HUES64 (cell line): Measurements from ENCODE around the gene SEPTIN12.

Source experiments
- H3K27ac ChIP-seq: 2 replicates; pipeline ENCODE4 v1.7.0; 2013; ENCODE audit warnings: low read depth, low read length, inconsistent platforms
- H3K27me3 ChIP-seq: 2 replicates; pipeline ENCODE4 v1.6.1; 2013; ENCODE audit warnings: mild to moderate bottlenecking, low read length; ENCODE audit not compliant: insufficient read depth
- H3K36me3 ChIP-seq: 2 replicates; pipeline ENCODE4 v1.6.1; 2013; ENCODE audit warnings: mild to moderate bottlenecking, low read length; ENCODE audit not compliant: insufficient read depth
- H3K4me1 ChIP-seq: 2 replicates; pipeline ENCODE4 v1.6.1; 2013; ENCODE audit warnings: mild to moderate bottlenecking, low read length, moderate library complexity; ENCODE audit not compliant: insufficient read depth
- H3K4me3 ChIP-seq: 2 replicates; pipeline ENCODE4 v1.5.1; 2013; ENCODE audit warnings: mild to moderate bottlenecking, low read length, moderate library complexity
- H3K9ac ChIP-seq: 2 replicates; pipeline ENCODE4 v1.6.1; 2013; ENCODE audit warnings: mild to moderate bottlenecking, low read depth, low read length
- H3K9me3 ChIP-seq: 2 replicates; pipeline ENCODE4 v1.6.1; 2013; ENCODE audit warnings: low read depth, low read length; ENCODE audit not compliant: insufficient read depth
- WGBS: fragments of 150-250, 120-280 bp; methylation state at CpG from one replicate; pipeline ENCODE4 v1.1.7; 2013; ENCODE audit warnings: missing lambda C conversion rate; 5-methylcytosine and 5-hydroxymethylcytosine counted together

SEPTIN12 gene

GRCh38 chr16:4766875-4767628 is 21.1 kb downstream of the SEPTIN12 start, which contains the start of gene ZNF500:
TSS of gene ZNF500 (minus strand) at chr16:4767162. CDS start at chr16:4765978, 1,184 bp downstream.
- 9% methylated on average over 72 of the region's 72 CpGs for WGBS
- Histone ChIP-seq H3K36me3 (peaks cover 31% of the 10 kb centered on the region), H3K9me3 (no peaks in the 10 kb centered on the region), H3K27me3 (no peaks in the 10 kb centered on the region), H3K27ac (peak within 1 kb of the TSS; percentile 77; the same call in 1 of the 2 replicates), H3K4me1 (no peaks in the 10 kb centered on the region), H3K4me3 (peak within 1 kb of the TSS; percentile 74), H3K9ac (peak within 1 kb of the TSS; percentile 86)

DNA sequence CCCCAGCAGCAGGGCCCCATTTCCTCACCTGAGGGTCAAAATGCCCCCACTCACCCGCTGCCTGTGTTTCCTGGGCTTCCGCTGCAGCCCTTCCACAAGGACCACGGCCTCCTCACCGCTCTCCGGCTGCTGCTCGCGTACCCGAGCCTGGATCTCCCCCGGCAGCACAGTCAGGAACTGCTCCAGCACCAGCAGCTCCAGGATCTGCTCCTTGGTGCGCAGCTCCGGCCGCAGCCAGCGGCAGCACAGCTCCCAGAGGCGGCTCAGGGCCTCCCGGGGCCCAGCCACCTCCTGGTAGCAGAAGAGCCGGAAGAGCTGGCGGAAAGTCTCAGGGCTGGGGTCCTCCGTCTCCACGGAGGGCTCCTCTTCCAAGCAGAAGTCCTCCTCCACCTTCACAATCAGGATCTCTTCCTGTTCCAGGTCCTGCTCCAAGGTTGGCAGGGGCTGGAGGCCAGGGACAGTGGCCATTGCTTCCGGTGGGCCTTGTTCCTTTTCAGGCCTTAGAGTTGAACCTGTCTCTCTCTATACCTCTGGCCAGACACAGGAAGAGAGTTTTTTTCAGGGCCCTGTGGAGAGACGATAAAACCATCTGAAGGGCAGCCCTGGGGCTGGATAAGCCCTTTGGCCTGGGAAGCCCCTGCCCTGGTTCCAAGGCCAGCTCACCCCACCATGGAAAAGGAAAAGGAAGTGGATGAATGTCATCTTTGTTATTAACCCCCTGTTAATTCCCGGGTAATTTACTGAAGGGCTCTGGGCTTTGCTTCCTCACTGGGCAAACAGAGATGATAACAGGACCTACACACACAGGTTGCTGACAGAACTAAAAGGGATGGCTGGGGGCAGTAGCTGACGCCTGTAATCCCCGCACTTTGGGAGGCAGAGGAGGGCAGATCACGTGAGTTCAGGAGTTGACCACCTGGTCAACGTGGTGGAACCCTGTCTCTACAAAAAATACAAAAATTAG is 22.4 kb downstream of the SEPTIN12 start:
- Histone ChIP-seq H3K9me3 (no peaks in the 10 kb centered on the region), H3K4me1 (no peaks in the 10 kb centered on the region), H3K27me3 (no peaks in the 10 kb centered on the region), H3K4me3 (peak overlapping the region; percentile 74), H3K27ac (no peak overlapping the region), H3K9ac (peak overlapping the region; percentile 86; the same call in 1 of the 2 replicates), H3K36me3 (peaks cover 40% of the 10 kb centered on the region)
- 85% methylated on average over 26 of the region's 26 CpGs for WGBS

DNA sequence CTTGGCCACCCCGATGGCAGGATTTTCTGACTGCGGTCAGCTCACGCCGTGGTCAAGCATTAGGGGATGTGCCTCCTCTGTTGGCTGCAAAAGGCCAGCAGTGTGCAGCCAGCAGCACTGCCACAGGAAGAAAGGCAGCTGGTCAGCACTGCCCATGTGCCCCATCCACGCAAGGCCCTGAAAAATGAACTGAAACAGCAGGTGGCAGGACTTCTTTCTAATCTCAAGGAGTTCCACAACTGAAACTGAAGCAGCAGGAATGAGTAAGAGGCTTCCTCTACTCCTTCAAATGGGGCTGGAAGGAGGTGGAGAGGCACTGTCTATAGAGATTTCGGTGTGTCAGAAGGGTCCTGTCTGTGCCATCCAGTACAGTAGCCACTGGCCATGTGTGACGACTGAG is 24.4 kb downstream of the SEPTIN12 start:
- WGBS: 98% methylated on average over 7 of the region's 7 CpGs
- H3K27me3 ChIP-seq: no peaks in the 10 kb centered on the region
- peaks cover 59% of the 10 kb centered on the region for H3K36me3 ChIP-seq

GRCh38 chr16:4762205-4762604 is 25.9 kb downstream of the SEPTIN12 start:
- Histone ChIP-seq H3K4me3 (no peak overlapping the region), H3K9me3 (no peaks in the 10 kb centered on the region), H3K27me3 (no peaks in the 10 kb centered on the region), H3K9ac (no peak overlapping the region), H3K27ac (no peak overlapping the region), H3K36me3 (peaks cover 70% of the 10 kb centered on the region), H3K4me1 (no peaks in the 10 kb centered on the region)
- 92% methylated on average over 9 of the region's 9 CpGs for WGBS

More for the DNA sequence above, 24.4 kb downstream of the SEPTIN12 start:
- Histone ChIP-seq H3K27ac (no peak overlapping the region), H3K9ac (no peak overlapping the region), H3K4me1 (no peaks in the 10 kb centered on the region), H3K4me3 (no peak overlapping the region), H3K9me3 (no peaks in the 10 kb centered on the region)

DNA sequence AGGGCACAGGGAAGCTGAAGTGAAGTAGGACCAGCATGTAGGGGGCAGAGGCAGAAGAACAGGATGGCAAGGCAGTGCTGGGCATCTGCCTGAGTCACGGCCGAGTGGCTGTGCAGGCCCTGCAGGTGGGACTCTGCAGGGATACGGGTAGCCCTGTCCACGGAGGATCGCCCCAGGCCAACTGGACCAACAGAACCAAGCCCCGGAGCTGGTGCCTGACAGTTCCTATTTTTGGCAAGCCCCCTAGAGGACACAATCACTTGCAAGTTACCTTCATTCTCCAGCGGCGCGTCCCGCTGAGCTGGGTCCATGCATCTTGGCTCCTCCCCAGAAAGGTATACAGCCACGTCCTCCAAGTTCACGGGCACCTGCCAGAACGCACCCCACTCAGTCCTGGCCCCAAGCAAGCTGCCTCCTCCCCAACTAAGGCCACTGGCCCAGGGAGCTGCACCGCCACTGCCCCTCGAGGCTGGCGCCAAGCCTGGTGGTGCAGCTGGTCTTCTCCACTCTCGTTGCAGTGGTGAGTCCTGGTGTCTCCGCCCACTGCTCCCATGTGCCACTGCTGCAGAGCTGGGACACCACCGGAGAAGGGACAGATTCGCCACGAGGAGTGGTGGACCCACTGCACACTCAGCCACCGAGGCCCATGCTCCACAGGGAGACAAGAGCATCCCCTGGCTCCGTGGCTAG is 27.8 kb downstream of the SEPTIN12 start:
- Histone ChIP-seq H3K4me1 (no peaks in the 10 kb centered on the region), H3K27me3 (no peaks in the 10 kb centered on the region), H3K27ac (no peak overlapping the region), H3K36me3 (peaks cover 80% of the 10 kb centered on the region), H3K4me3 (no peak overlapping the region), H3K9ac (no peak overlapping the region), H3K9me3 (peaks cover 4% of the 10 kb centered on the region; the same call in 1 of the 2 replicates)
- 94% methylated on average over 23 of the region's 23 CpGs for WGBS

DNA sequence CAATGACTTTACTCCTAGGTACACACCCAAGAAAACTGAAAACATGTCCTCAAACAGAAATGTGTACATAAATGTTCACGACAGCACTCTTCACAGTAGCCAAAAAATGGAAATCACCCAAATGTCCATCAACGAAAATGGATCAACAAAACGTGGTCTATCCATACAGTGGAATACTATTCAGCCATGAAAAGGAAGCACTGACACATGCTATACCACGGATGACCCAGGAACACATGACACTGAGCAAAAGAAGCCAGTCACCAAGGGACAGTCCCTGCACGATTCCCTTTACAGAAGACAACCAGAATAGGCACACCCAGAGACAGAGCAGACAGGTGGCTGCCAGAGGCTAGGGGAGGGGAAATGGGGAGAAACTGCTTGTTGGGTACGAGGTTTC is 32.5 kb downstream of the SEPTIN12 start:
- no peaks in the 10 kb centered on the region for H3K27me3 ChIP-seq
- H3K4me3 ChIP-seq: no peak overlapping the region
- H3K9ac ChIP-seq: no peak overlapping the region
- 92% methylated on average over 6 of the region's 6 CpGs for WGBS
- peaks cover 83% of the 10 kb centered on the region for H3K36me3 ChIP-seq
- H3K4me1 ChIP-seq: no peaks in the 10 kb centered on the region
- no peak overlapping the region for H3K27ac ChIP-seq
- peaks cover 4% of the 10 kb centered on the region; the same call in 1 of the 2 replicates for H3K9me3 ChIP-seq

GRCh38 chr16:4754865-4755264 is 33.3 kb downstream of the SEPTIN12 start:
- peaks cover 74% of the 10 kb centered on the region for H3K36me3 ChIP-seq
- H3K9me3 ChIP-seq: peaks cover 4% of the 10 kb centered on the region; the same call in 1 of the 2 replicates
- H3K27me3 ChIP-seq: no peaks in the 10 kb centered on the region
- no peak overlapping the region for H3K9ac ChIP-seq
- no peak overlapping the region for H3K27ac ChIP-seq
- no peak overlapping the region for H3K4me3 ChIP-seq
- WGBS: 96% methylated on average over 4 of the region's 4 CpGs
- H3K4me1 ChIP-seq: no peaks in the 10 kb centered on the region

DNA sequence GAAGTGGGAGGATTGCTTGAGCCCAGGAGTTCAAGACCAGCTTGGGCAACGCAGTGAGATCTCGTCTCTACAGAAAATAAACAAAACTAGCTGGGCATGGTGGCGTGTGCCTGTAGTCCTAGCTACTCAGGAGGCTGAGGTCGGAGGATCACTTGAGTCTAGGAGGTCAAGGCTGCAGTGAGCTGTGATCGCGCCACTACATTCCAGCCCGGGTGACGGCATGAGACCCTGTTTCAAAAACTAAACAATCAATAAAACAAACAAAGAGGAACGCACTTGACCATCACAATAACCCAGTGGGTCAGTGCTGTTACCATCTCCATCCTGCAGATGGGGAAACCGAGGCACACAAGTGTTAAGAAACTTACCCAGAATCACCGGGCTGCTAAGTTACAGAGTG is 34.9 kb downstream of the SEPTIN12 start:
- H3K9me3 ChIP-seq: peaks cover 4% of the 10 kb centered on the region; the same call in 1 of the 2 replicates
- WGBS: 95% methylated on average over 11 of the region's 11 CpGs
- peaks cover 59% of the 10 kb centered on the region for H3K36me3 ChIP-seq
- H3K4me3 ChIP-seq: no peak overlapping the region
- H3K4me1 ChIP-seq: no peaks in the 10 kb centered on the region
- H3K27ac ChIP-seq: no peak overlapping the region
- no peaks in the 10 kb centered on the region for H3K27me3 ChIP-seq
- no peak overlapping the region for H3K9ac ChIP-seq

DNA sequence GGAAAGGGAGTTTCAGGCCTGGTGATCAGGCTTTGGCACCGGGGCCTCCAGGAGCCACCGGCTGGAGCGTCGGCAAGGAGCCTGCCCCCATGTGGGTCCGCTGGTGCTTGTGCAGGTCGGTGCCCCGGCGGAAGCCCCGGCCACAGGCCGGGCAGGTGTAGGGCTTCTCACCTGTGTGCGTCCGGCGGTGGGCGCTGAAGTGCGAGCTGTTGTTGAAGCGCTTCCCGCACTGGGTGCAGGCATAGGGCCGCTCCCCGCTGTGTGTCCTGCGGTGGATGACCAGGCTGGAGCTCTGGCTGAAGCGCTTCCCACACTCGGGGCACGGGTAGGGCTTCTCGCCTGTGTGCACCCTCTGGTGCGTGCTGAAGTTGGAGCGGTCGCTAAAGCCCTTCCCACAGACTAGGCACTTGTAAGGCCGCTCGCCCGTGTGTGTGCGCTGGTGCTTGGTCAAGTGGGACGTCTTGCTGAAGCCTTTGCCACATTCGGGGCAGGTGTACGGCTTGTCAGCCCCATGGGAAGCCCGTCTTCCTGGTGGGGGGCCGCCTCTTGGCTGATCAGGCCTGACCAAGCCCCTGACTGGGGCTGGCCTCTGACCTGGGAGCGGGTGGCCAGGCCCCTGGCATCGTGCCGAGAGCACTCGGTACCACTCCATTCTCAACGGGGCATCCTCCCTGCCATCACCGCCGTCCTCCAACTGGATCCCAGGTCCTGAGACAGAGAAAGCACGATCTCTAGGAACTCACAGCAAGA is 35.6 kb downstream of the SEPTIN12 start:
- no peak overlapping the region for H3K27ac ChIP-seq
- WGBS: 96% methylated on average over 44 of the region's 44 CpGs
- H3K36me3 ChIP-seq: peaks cover 56% of the 10 kb centered on the region

GRCh38 chr16:4750896-4751295 is 37.2 kb downstream of the SEPTIN12 start:
- 96% methylated on average over 8 of the region's 8 CpGs for WGBS

More for the DNA sequence above, 35.6 kb downstream of the SEPTIN12 start:
- Histone ChIP-seq H3K9me3 (peaks cover 4% of the 10 kb centered on the region; the same call in 1 of the 2 replicates), H3K27me3 (no peaks in the 10 kb centered on the region), H3K4me1 (no peaks in the 10 kb centered on the region), H3K4me3 (no peak overlapping the region), H3K9ac (no peak overlapping the region)

More at GRCh38 chr16:4750896-4751295, 37.2 kb downstream of the SEPTIN12 start:
- H3K4me3 ChIP-seq: no peak overlapping the region
- H3K9ac ChIP-seq: no peak overlapping the region
- H3K9me3 ChIP-seq: peaks cover 4% of the 10 kb centered on the region; the same call in 1 of the 2 replicates
- peaks cover 45% of the 10 kb centered on the region for H3K36me3 ChIP-seq
- H3K4me1 ChIP-seq: no peaks in the 10 kb centered on the region
- no peaks in the 10 kb centered on the region for H3K27me3 ChIP-seq
- H3K27ac ChIP-seq: no peak overlapping the region
